Mammary epithelial cell (primary cell): Measurements from ENCODE around the gene TMOD1.

ENCODE experiments used
- EZH2 ChIP-seq: IDR thresholded peaks from 2 replicates; pipeline ENCODE4 v1.6.1; 2012; ENCODE audit warnings: low read length, inconsistent platforms, borderline replicate concordance
- TF ChIP-seq, protein P1 (sequence below), 2 donors: IDR thresholded peaks in 1 of 2; conservative IDR thresholded peaks in 1 of 2; 2 replicates each; pipeline ENCODE4 v1.5.1; 2011 to 2012; ENCODE audit warnings: inconsistent platforms in 2 of 2, low read length in 2 of 2, mild to moderate bottlenecking in 2 of 2, control low read depth in 1 of 2, low read depth in 1 of 2; ENCODE audit not compliant: insufficient read depth in 1 of 2; ENCODE audit errors: extremely low read depth in 1 of 2

DNA sequence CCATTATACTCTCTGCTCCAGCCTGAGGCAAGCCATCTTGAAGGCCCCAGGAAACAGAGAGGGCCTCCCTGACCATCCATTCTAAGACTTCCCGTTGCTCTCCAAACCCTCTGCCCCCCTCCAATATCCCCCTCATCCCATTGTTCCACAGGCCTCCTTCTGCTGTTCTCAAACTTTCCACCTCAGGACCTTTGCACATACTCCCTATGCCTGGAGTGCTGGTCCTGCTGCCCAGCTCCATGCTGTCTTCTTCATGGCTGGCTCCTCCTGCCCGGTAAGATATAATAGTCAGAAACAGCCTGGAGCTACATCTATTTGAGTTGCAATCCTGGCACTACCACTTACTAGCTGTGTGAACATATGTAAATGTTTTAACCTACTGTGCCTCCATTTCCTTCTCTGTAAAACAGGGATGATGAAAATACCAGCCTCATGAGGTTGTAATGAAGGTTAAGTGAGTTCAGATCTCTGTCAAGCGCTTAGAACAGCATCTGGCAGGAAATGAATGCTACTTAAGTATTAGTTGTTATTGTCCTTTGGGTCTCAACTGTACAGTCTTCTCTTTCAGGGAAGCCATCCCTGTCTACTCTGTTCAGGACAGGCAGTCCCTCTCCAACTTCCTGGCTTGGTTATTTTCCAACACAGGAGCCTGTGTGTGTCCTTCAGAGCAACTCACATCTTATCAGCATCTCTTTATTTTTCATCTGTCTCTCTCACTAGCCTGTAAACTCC is 45.8 kb downstream of the TMOD1 start:
- TF ChIP-seq, protein P1, sequence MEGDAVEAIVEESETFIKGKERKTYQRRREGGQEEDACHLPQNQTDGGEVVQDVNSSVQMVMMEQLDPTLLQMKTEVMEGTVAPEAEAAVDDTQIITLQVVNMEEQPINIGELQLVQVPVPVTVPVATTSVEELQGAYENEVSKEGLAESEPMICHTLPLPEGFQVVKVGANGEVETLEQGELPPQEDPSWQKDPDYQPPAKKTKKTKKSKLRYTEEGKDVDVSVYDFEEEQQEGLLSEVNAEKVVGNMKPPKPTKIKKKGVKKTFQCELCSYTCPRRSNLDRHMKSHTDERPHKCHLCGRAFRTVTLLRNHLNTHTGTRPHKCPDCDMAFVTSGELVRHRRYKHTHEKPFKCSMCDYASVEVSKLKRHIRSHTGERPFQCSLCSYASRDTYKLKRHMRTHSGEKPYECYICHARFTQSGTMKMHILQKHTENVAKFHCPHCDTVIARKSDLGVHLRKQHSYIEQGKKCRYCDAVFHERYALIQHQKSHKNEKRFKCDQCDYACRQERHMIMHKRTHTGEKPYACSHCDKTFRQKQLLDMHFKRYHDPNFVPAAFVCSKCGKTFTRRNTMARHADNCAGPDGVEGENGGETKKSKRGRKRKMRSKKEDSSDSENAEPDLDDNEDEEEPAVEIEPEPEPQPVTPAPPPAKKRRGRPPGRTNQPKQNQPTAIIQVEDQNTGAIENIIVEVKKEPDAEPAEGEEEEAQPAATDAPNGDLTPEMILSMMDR (conservative IDR thresholded peaks at IDR 0.05 in 1 of 2, IDR thresholded peaks at IDR 0.05 in 1 of 2; ENCODE audit: extremely low read depth in 1 of 2, insufficient read depth in 1 of 2, low read depth in 1 of 2, low read length in 2 of 2): no peak
- no peak for TF ChIP-seq EZH2
